GM13976 (cell line): ENCODE results near the gene SULT1A1.
"Not testable (repeated sequence)": the region's sequence is repeated elsewhere in the genome, so short reads cannot be mapped to it uniquely, and the experiment has no call there.

ENCODE experiments used
- DNase-seq: peaks from one replicate; pipeline ENCODE4 v3.0.0; 2012; ENCODE audit warnings: low spot score
- CTCF ChIP-seq: IDR thresholded peaks from 2 replicates; pipeline ENCODE4 v1.5.1; 2012; ENCODE audit warnings: borderline replicate concordance, mild to moderate bottlenecking; ENCODE audit not compliant: insufficient read depth; ENCODE audit errors: extremely low read depth, missing control alignments, control extremely low read depth
- in situ Hi-C: fragments of 300-500 bp; cut with MboI; formaldehyde crosslinking; loops from one replicate; pipeline ENCODE4 v1.12.0; 2022; ENCODE audit warnings: low sequenced_read_pairs, mixed read lengths, inconsistent platforms; ENCODE audit not compliant: unreplicated experiment

SULT1A1 gene

GRCh38 chr16:28569021-28569420 lies 40.8 kb downstream of the SULT1A1 start:
- in situ Hi-C loops = no loop called here
- no peak for TF ChIP-seq CTCF

GRCh38 chr16:28567292-28567691 lies 42.6 kb downstream of the SULT1A1 start:
- TF ChIP-seq CTCF = no peak
- no peak for DNase-seq
- in situ Hi-C loops = no loop called here

More at GRCh38 chr16:28569021-28569420, 40.8 kb downstream of the SULT1A1 start:
- DNase-seq = no peak

GRCh38 chr16:28566233-28566925 lies 43.5 kb downstream of the SULT1A1 start:
- DNase-seq, in situ Hi-C loops: not testable (repeated sequence)

GRCh38 chr16:28563218-28563617 lies 46.6 kb downstream of the SULT1A1 start:
- TF ChIP-seq CTCF = no peak
- in situ Hi-C loops = no loop called here
- no peak for DNase-seq

- TF ChIP-seq CTCF = no peak
- in situ Hi-C loops = no loop called here
- DNase-seq = no peak
These were observed 47.6 kb downstream of the SULT1A1 start for GRCh38 chr16:28562199-28562598.

GRCh38 chr16:28561557-28562187 lies 48.2 kb downstream of the SULT1A1 start:
- in situ Hi-C loops = no loop called here
- TF ChIP-seq CTCF = no peak
- DNase-seq = no peak

GRCh38 chr16:28558456-28558855 lies 51.4 kb downstream of the SULT1A1 start:
- in situ Hi-C loops = no loop called here
- no peak for DNase-seq
- no peak for TF ChIP-seq CTCF
